GM13976 (cell line): ENCODE data around the gene CDC42BPA.

Experiments
- DNase-seq: peaks from one replicate; pipeline ENCODE4 v3.0.0; 2012; ENCODE audit warnings: low spot score
- in situ Hi-C: fragments of 300-500 bp; cut with MboI; formaldehyde crosslinking; loops from one replicate; pipeline ENCODE4 v1.12.0; 2022; ENCODE audit warnings: low sequenced_read_pairs, mixed read lengths, inconsistent platforms; ENCODE audit not compliant: unreplicated experiment
- TF ChIP-seq, protein P1 (sequence below): IDR thresholded peaks from 2 replicates; pipeline ENCODE4 v1.5.1; 2012; ENCODE audit warnings: borderline replicate concordance, mild to moderate bottlenecking; ENCODE audit not compliant: insufficient read depth; ENCODE audit errors: extremely low read depth, missing control alignments, control extremely low read depth

Gene CDC42BPA

DNA sequence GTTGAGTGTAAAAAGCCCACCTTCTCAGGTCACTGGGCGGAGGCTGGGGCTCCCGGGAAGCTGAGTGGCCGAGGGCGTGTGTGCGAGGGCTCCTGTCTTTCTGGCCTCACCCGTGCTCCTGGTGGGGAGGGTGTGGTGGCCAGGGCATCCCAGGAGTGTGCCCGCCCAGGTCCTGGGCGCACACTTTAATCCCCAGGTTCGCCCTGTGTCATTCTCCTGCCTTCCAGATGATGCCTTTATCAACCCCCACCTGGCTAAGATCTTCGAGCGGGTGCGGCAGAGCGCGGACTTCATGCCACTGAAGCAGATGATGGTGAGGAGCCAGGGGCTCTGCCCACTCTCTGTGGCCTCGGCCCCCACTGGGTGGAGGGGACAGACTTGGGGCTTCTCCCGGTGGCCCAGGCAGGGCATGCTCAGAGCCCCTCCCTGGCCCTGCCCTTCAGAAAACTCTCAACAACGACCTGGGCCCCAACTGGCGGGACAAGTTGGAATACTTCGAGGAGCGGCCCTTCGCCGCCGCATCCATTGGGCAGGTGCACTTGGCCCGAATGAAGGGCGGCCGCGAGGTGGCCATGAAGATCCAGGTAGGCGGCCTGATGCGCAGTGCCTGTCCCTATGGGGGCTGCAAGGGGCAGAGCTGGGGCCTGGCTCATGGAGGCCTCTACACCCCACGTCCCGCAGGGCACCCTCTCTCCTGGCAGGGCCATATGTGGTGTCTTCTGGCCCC, 335.7 kb downstream of the CDC42BPA start:
- TF ChIP-seq, protein P1, sequence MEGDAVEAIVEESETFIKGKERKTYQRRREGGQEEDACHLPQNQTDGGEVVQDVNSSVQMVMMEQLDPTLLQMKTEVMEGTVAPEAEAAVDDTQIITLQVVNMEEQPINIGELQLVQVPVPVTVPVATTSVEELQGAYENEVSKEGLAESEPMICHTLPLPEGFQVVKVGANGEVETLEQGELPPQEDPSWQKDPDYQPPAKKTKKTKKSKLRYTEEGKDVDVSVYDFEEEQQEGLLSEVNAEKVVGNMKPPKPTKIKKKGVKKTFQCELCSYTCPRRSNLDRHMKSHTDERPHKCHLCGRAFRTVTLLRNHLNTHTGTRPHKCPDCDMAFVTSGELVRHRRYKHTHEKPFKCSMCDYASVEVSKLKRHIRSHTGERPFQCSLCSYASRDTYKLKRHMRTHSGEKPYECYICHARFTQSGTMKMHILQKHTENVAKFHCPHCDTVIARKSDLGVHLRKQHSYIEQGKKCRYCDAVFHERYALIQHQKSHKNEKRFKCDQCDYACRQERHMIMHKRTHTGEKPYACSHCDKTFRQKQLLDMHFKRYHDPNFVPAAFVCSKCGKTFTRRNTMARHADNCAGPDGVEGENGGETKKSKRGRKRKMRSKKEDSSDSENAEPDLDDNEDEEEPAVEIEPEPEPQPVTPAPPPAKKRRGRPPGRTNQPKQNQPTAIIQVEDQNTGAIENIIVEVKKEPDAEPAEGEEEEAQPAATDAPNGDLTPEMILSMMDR = no peak
- in situ Hi-C loops = no loop called here
- no peak for DNase-seq

DNA sequence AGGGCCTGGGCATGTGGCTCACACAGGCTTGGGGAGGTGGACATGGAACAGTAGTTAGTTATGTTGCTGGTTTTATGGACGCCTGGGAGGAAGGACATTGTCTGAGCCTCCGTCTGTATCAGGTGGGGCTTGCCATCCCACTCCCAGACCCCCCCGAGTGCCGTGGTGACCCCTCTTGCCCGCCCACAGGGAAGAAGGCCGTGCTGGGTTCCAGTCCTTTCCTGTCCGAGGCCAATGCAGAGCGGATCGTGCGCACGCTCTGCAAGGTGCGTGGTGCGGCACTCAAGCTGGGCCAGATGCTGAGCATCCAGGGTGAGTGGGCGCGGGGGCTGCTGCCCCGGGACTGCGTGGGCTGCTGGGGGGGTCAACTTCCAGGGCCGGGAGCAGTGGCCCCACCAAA, 336.5 kb downstream of the CDC42BPA start:
- in situ Hi-C loops = no loop called here
- DNase-seq = no peak

DNA sequence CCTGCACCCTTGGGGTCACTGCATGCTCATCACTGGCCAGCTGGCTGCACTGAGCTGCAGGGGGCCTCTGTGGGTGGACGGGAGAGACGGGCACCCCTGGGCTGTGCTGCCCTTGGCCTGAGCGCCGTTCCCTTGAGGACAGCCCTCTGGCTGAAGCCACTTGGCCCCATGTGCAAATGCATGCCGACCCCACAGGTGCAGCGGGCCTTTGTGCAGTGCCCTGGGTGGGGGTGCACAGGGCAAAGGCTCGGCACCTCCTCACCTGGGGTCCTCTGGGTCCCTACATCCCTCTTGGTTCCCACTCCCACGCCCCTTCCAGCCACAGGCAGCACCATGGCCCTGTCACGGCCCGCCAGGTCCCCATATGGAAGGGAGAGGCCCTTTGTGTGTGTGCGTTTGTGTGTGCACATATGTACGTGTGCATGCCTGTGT, 336.9 kb downstream of the CDC42BPA start:
- TF ChIP-seq, protein P1 = no peak
- in situ Hi-C loops = no loop called here
- no peak for DNase-seq

More for the DNA sequence above, 336.5 kb downstream of the CDC42BPA start:
- TF ChIP-seq, protein P1 = no peak

DNA sequence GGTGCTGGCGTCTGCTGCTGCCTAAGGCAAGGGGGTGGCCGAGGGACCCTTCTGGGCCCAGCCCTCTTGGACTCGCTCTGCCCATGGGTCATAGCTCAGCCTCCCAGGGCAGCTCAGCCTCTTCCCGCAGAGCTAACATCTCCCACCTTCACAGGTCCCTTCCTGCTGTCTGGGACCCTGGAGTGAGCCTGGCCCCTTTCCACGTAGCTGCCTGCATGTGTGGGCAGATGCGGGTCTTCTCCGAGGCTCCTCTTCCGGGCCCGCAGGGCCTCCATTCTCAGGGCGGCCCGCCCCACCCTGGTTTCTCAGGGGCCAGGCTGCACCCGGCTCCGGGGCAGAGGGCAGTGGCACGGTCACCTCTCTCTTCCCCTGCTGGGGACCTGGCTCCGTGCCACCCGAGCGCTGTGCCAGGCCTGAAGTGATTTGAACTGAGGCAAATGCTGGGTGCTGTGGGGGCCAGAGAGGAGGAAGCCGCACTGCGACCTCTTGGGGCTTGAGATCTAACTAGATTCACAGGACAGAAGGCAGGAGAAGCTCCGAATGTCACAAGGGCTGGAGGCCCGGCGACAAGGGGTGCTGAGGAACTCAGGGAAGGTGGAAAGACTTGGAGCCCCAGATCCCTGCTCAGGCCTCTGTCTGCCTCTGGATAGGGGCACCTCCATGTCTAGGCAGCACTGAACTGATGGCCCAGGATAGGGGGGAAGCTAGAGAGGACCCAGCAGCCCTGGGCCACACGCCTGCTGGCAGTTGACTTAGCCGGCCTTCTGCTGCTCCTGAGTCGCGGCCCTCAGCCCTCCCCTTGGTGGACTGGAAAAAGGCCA, 337.5 kb downstream of the CDC42BPA start:
- in situ Hi-C loops = no loop called here
- DNase-seq = no peak

DNA sequence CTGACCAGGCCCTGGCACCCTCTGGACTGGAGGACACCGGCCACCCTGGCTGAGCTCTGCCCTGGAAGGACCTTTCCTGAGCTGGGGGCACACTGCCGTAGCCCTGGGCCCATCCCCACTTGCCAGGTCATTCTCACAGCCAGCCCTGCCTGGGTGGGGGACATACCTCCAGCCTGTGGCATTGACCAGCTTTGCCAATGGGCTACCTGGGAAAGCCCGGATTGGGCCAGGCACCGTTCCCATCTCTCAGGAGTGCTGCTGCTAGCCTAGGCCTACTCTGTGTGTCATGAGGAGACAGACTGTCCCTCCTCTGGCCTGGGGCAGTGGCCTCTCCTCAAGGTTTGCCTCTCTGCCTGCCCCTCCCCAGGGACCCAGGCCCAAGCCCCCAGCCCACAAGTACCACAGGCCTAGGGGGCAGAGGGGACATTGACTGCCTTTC, 338.2 kb downstream of the CDC42BPA start:
- TF ChIP-seq, protein P1 = no peak
- in situ Hi-C loops = no loop called here
- DNase-seq = no peak

More for the DNA sequence above, 337.5 kb downstream of the CDC42BPA start:
- TF ChIP-seq, protein P1 = no peak

DNA sequence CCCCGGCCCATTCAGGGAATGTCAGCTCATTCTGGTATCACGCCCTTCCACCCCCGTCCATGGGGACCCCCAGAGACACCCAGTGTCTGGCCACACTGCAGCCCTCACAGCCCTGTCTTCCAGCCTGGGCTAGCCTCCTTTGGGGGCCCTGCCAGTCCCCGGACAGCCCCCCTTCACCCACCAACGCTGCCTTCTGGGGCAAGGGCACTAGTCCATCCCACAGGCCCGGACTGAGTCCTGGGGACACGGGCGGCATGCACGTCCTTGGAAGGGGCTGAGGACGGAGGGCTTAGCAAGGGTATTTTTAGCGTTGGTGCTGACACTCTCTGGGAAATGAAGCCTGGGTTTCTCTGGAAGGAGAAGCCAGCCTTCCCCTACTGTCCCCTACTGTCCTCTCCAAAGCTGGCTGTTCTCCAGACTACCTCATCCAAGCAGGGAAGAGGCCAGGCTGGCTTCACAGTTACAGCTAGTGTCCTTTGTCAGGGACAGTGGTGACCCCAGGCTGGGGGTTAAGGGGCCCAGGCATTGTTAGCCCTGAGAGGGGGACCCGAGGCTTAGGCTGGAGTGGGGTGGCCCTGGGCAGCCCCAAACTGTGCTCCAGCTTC, 338.7 kb downstream of the CDC42BPA start:
- TF ChIP-seq, protein P1 = no peak
- DNase-seq = no peak
- in situ Hi-C loops = no loop called here
